Neural progenitor cell (in vitro differentiated cells): ENCODE results near the gene TAOK2.

Experiments
- CTCF ChIP-seq: fragments of 200-600 bp; sonication (generic); IDR thresholded peaks from 2 replicates; pipeline ENCODE4 v1.5.1; 2017; ENCODE audit warnings: antibody characterized with exemption, mild to moderate bottlenecking
- EZH2phosphoT487 ChIP-seq: fragments of 200-600 bp; sonication (generic); IDR thresholded peaks from 2 replicates; pipeline ENCODE4 v1.6.1; 2017; ENCODE audit warnings: antibody characterized with exemption

GRCh38 chr16:29947897-29948296 lies 25.8 kb upstream of the TAOK2 start:
- TF ChIP-seq CTCF = no peak
- no peak for TF ChIP-seq EZH2phosphoT487
